WTC11 (cell line): ENCODE results near the gene PRKAR2B. TPM values are rescaled to one million over a fixed set of nuclear protein-coding genes. Genes with fewer than 3 reads are reported as not detected.

ENCODE experiments used
- ATAC-seq: fragments of 200-7000 bp; cut with Tn5 transposase; 2 replicates; pipeline ENCODE4 v1.10.0; 2021; ENCODE audit warnings: mild to moderate bottlenecking, moderate library complexity
- CTCF ChIA-PET: fragments of 300-600 bp; sonication (Branson Sonifier 250); formaldehyde crosslinking; loops from one replicate; lab custom pipeline; 2021; ENCODE audit warnings: antibody characterized with exemption; lab: Charles Lee
- POLR2A ChIA-PET: fragments of 350-600 bp; sonication (Branson Sonifier 250); formaldehyde crosslinking; loops from one replicate; lab custom pipeline; 2021; ENCODE audit warnings: antibody characterized with exemption; lab: Charles Lee
- DNase-seq: peaks from one replicate; pipeline ENCODE4 v3.0.0; 2021; ENCODE audit warnings: low spot score
- H3K27ac Mint-ChIP-seq: 2 replicates; pipeline ENCODE4 v1.8.0; 2021; ENCODE audit warnings: mixed read lengths
- H3K27me3 Mint-ChIP-seq: 2 replicates; pipeline ENCODE4 v1.8.0; 2021; ENCODE audit warnings: low read depth, mild to moderate bottlenecking, moderate library complexity, mixed read lengths
- H3K36me3 Mint-ChIP-seq: 2 replicates; pipeline ENCODE4 v1.8.0; 2021; ENCODE audit warnings: mixed read lengths
- H3K4me1 Mint-ChIP-seq: 2 replicates; pipeline ENCODE4 v1.8.0; 2022; ENCODE audit warnings: mixed read lengths
- H3K4me3 Mint-ChIP-seq: 2 replicates; pipeline ENCODE4 v1.8.0; 2021; ENCODE audit warnings: mild to moderate bottlenecking, moderate library complexity, mixed read lengths
- H3K9me3 Mint-ChIP-seq: 2 replicates; pipeline ENCODE4 v1.8.0; 2021; ENCODE audit warnings: mixed read lengths
- CBFB ChIP-seq: sonication (generic); formaldehyde crosslinking; IDR thresholded peaks from 2 replicates; pipeline ENCODE4 v1.8.1; 2022; ENCODE audit warnings: mild to moderate bottlenecking, low read depth, missing genetic modification reagents
- CDX4 ChIP-seq: fragments of 250-450 bp; sonication (Bioruptor Pico); IDR thresholded peaks from 2 replicates; pipeline ENCODE4 v1.9.0; 2021; ENCODE audit warnings: moderate library complexity, mild to moderate bottlenecking, inconsistent platforms, borderline replicate concordance
- CTCF ChIP-seq: fragments of 200-600 bp; IDR thresholded peaks from 2 replicates; pipeline ENCODE4 v1.8.0; 2022; ENCODE audit warnings: antibody characterized with exemption
- ETV6 ChIP-seq: sonication (generic); formaldehyde crosslinking; IDR thresholded peaks from 2 replicates; pipeline ENCODE4 v1.8.1; 2022; ENCODE audit warnings: mild to moderate bottlenecking, missing genetic modification reagents
- HMGA2 ChIP-seq: fragments of 250-450 bp; sonication (Bioruptor Pico); IDR thresholded peaks from 2 replicates; pipeline ENCODE4 v1.4.0; 2021; ENCODE audit warnings: mild to moderate bottlenecking, moderate library complexity
- JUN ChIP-seq: sonication (generic); formaldehyde crosslinking; IDR thresholded peaks from 2 replicates; pipeline ENCODE4 v1.8.0; 2023; ENCODE audit warnings: mild to moderate bottlenecking, missing genetic modification reagents
- MXD4 ChIP-seq: fragments of 250-450 bp; sonication (Bioruptor Pico); IDR thresholded peaks from 2 replicates; pipeline ENCODE4 v1.8.0; 2021; ENCODE audit warnings: mild to moderate bottlenecking, moderate library complexity, borderline replicate concordance
- NFE2L1 ChIP-seq: sonication (generic); formaldehyde crosslinking; IDR thresholded peaks from 2 replicates; pipeline ENCODE4 v1.8.1; 2023; ENCODE audit warnings: missing genetic modification reagents
- RELA ChIP-seq: sonication (generic); formaldehyde crosslinking; IDR thresholded peaks from 2 replicates; pipeline ENCODE4 v1.8.1; 2022; ENCODE audit warnings: missing genetic modification reagents, mild to moderate bottlenecking, borderline replicate concordance
- ZBTB43 ChIP-seq: sonication (generic); formaldehyde crosslinking; IDR thresholded peaks from 2 replicates; pipeline ENCODE4 v1.8.1; 2023; ENCODE audit warnings: mild to moderate bottlenecking, missing genetic modification reagents
- ZNF138 ChIP-seq: sonication (generic); formaldehyde crosslinking; conservative IDR thresholded peaks from 2 replicates; pipeline ENCODE4 v1.8.1; 2022; ENCODE audit warnings: mild to moderate bottlenecking, moderate library complexity, missing genetic modification reagents
- ZNF423 ChIP-seq: fragments of 250-450 bp; sonication (Bioruptor Pico); IDR thresholded peaks from 2 replicates; pipeline ENCODE4 v2.1.2; 2022; ENCODE audit warnings: mild to moderate bottlenecking, moderate library complexity
- ZNF671 ChIP-seq: fragments of 250-450 bp; sonication (Bioruptor Pico); IDR thresholded peaks from 2 replicates; pipeline ENCODE4 v1.8.0; 2021; ENCODE audit warnings: mild to moderate bottlenecking
- total RNA-seq: library from RNA; stranded (reverse); gene quantifications from 3 replicates; pipeline ENCODE4 v1.2.3, GENCODE V29; 2021
- TF ChIP-seq, protein P1 (sequence below): sonication (generic); formaldehyde crosslinking; IDR thresholded peaks from 2 replicates; pipeline ENCODE4 v1.8.0; 2022; ENCODE audit warnings: mild to moderate bottlenecking, missing genetic modification reagents
- TF ChIP-seq, protein P2 (sequence below): fragments of 250-450 bp; sonication (Bioruptor Pico); IDR thresholded peaks from 2 replicates; pipeline ENCODE4 v1.9.0; 2021; ENCODE audit warnings: mild to moderate bottlenecking
- TF ChIP-seq, protein P3 (sequence below): sonication (generic); formaldehyde crosslinking; IDR thresholded peaks from 2 replicates; pipeline ENCODE4 v1.8.1; 2022; ENCODE audit warnings: mild to moderate bottlenecking, moderate library complexity, missing genetic modification reagents
- TF ChIP-seq, protein P4 (sequence below): sonication (generic); formaldehyde crosslinking; IDR thresholded peaks from 2 replicates; pipeline ENCODE4 v1.8.1; 2023; ENCODE audit warnings: mild to moderate bottlenecking, missing genetic modification reagents, moderate library complexity

The PRKAR2B gene
- total RNA-seq, 1 experiment from 2014 or later, result 29.6 TPM

DNA sequence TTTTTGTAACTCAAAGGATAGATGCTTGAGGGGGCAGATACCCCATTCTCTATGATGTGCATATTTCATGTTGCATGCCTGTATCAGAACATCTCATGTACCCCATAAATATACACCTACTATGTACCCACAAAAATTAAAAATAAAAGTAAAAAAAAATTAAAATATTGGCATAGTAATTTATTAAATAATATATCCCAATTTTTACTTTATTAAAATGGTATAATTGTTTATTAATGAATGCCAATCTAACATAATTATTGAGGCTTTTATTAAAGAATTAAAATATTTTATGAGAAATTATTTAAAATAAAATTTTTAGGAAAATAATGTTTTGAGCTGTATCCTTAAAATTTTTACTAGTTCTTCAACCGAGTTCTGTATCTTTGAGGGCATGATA, 105.4 kb downstream of the PRKAR2B start:
- TF ChIP-seq, protein P1, sequence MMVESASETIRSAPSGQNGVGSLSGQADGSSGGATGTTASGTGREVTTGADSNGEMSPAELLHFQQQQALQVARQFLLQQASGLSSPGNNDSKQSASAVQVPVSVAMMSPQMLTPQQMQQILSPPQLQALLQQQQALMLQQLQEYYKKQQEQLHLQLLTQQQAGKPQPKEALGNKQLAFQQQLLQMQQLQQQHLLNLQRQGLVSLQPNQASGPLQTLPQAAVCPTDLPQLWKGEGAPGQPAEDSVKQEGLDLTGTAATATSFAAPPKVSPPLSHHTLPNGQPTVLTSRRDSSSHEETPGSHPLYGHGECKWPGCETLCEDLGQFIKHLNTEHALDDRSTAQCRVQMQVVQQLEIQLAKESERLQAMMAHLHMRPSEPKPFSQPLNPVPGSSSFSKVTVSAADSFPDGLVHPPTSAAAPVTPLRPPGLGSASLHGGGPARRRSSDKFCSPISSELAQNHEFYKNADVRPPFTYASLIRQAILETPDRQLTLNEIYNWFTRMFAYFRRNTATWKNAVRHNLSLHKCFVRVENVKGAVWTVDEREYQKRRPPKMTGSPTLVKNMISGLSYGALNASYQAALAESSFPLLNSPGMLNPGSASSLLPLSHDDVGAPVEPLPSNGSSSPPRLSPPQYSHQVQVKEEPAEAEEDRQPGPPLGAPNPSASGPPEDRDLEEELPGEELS (CRISPR knock-in tag), result no peak
- TF ChIP-seq HMGA2 (CRISPR knock-in tag), result peak; percentile 94
- H3K27me3 Mint-ChIP-seq, result no peaks in the 10 kb centered on the region
- no peaks in the 10 kb centered on the region for H3K9me3 Mint-ChIP-seq
- POLR2A ChIA-PET, result no interaction called here
- CTCF ChIA-PET, result interaction anchor here (0.7 to 7.7 kb wide), 22 partner anchors 11 to 357 kb away, joined by 3 to 105 read pairs (median 4); partner anchors contain the start of gene HBP1
- H3K4me3 Mint-ChIP-seq, result no peak overlapping the region
- DNase-seq (no peak), ATAC-seq (no peak)
- no peak overlapping the region for H3K27ac Mint-ChIP-seq
- peaks cover 18% of the 10 kb centered on the region for H3K4me1 Mint-ChIP-seq
- no peaks in the 10 kb centered on the region for H3K36me3 Mint-ChIP-seq

DNA sequence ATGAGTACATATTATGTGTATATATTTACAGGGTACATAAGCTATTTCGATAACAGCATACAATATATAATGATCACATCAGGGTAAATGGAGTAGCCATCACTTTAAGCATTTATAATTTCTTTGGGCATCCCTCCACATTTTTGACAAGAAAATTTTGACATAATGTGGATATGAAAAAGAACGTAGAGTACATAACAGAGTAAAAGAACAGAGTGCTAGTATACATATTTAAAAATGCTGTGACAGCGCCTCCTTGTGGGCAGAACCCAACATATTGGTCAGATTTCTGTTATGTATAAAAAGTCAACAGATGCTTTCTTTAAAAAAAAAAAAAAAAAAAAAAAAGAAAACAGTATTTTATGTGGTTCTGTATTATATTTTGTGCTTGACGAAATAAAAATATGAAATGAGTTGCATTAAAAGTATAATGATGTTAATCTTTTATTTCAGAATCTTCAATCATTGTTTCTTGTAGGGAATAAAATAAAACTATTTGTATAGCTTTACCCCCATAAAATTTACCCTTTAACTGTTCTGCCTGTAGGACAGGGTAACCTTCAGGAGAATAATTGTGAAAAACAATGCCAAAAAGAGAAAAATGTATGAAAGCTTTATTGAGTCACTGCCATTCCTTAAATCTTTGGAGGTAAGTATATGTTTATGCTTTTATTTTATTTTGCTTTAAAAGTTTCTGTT, 106.0 kb downstream of the PRKAR2B start:
- peak; percentile 70 for DNase-seq
- TF ChIP-seq ZBTB43 (CRISPR knock-in tag) (no peak), CTCF (peak; percentile 76)
- TF ChIP-seq, all 79 proteins: peak for 1
- no peak overlapping the region for H3K27ac Mint-ChIP-seq
- H3K36me3 Mint-ChIP-seq, result peaks cover 1% of the 10 kb centered on the region; the same call in 1 of the 2 replicates
- no peak for ATAC-seq
- peaks cover 1% of the 10 kb centered on the region for H3K9me3 Mint-ChIP-seq
- no peak overlapping the region for H3K4me3 Mint-ChIP-seq
- POLR2A ChIA-PET, result no interaction called here
- CTCF ChIA-PET, result interaction anchor here (0.7 to 7.7 kb wide), 23 partner anchors 11 to 357 kb away, joined by 3 to 105 read pairs (median 4); partner anchors contain the start of gene HBP1
- H3K4me1 Mint-ChIP-seq, result peaks cover 17% of the 10 kb centered on the region
- no peaks in the 10 kb centered on the region for H3K27me3 Mint-ChIP-seq

DNA sequence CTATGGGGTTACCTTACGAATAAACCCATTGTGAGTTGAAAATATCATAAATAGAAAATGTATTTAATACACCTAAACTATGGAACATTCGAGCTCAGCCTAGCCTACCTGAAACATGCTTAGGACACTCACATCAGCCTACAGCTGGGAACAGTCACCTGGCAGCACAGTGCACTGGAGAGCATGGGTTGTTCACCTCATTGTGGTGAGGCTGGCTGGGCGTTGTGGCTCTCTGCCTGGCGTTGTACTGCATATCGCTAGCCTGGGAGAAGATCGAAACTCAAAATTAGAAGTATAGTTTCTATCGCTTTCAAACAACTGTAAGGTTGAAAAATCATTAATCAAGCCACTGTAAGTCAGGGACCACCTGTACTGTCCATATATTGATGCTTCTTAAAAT, 107.0 kb downstream of the PRKAR2B start:
- ChIA-PET POLR2A (no interaction called here), CTCF (interaction anchor here (1.1 to 7.7 kb wide), 3 partner anchors 17 to 205 kb away, joined by 4 to 105 read pairs (median 5); partner anchors contain the start of gene HBP1)
- peaks cover 5% of the 10 kb centered on the region for H3K9me3 Mint-ChIP-seq
- TF ChIP-seq, protein P2, sequence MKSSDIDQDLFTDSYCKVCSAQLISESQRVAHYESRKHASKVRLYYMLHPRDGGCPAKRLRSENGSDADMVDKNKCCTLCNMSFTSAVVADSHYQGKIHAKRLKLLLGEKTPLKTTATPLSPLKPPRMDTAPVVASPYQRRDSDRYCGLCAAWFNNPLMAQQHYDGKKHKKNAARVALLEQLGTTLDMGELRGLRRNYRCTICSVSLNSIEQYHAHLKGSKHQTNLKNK, result no peak
- TF ChIP-seq RELA (CRISPR knock-in tag), result no peak
- H3K4me1 Mint-ChIP-seq, result peaks cover 16% of the 10 kb centered on the region
- no peak overlapping the region for H3K4me3 Mint-ChIP-seq
- no peaks in the 10 kb centered on the region for H3K27me3 Mint-ChIP-seq
- no peak overlapping the region for H3K27ac Mint-ChIP-seq
- peaks cover 5% of the 10 kb centered on the region; the same call in 1 of the 2 replicates for H3K36me3 Mint-ChIP-seq
- no peak for ATAC-seq
- DNase-seq, result no peak

DNA sequence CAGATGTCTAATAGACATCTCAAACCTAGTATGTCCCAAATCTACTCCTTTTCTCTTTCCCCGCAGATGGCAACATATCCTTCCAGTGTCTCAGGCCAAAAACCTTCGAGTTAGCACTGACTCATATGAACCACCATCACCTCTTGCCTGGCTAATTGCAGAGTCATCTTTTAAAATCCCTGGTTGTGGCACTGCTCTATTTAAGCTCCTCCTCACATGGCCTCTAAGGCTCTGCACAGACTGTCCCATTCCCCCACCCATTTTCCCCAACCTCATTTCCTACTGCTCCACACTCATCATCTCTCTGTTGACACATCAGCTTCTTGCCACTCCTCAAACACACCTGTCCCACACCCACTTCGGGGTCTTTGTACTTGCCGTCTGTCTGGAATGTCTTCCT, 107.5 kb downstream of the PRKAR2B start:
- H3K36me3 Mint-ChIP-seq, result peaks cover 8% of the 10 kb centered on the region; the same call in 1 of the 2 replicates
- DNase-seq, result no peak
- no peak overlapping the region for H3K4me3 Mint-ChIP-seq
- no peak overlapping the region for H3K27ac Mint-ChIP-seq
- CTCF ChIA-PET, result interaction anchor here (0.9 to 7.7 kb wide), 4 partner anchors 17 to 206 kb away, joined by 3 to 105 read pairs (median 4); partner anchors contain the start of gene HBP1
- H3K27me3 Mint-ChIP-seq, result no peaks in the 10 kb centered on the region
- no peak for ATAC-seq
- POLR2A ChIA-PET, result no interaction called here
- peaks cover 5% of the 10 kb centered on the region for H3K9me3 Mint-ChIP-seq
- H3K4me1 Mint-ChIP-seq, result peaks cover 12% of the 10 kb centered on the region
- TF ChIP-seq JUN (CRISPR knock-in tag), result no peak
- no peak for TF ChIP-seq MXD4 (CRISPR knock-in tag)
- TF ChIP-seq, protein P3, sequence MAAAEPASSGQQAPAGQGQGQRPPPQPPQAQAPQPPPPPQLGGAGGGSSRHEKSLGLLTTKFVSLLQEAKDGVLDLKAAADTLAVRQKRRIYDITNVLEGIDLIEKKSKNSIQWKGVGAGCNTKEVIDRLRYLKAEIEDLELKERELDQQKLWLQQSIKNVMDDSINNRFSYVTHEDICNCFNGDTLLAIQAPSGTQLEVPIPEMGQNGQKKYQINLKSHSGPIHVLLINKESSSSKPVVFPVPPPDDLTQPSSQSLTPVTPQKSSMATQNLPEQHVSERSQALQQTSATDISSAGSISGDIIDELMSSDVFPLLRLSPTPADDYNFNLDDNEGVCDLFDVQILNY (CRISPR knock-in tag), result no peak
- TF ChIP-seq CBFB (CRISPR knock-in tag), result no peak
- no peak for TF ChIP-seq ZNF423
- no peak for TF ChIP-seq ZNF138
- TF ChIP-seq, protein P2, result no peak
- TF ChIP-seq ETV6 (CRISPR knock-in tag), result no peak
- no peak for TF ChIP-seq CDX4 (CRISPR knock-in tag)
- TF ChIP-seq NFE2L1, result no peak
- TF ChIP-seq, protein P4, sequence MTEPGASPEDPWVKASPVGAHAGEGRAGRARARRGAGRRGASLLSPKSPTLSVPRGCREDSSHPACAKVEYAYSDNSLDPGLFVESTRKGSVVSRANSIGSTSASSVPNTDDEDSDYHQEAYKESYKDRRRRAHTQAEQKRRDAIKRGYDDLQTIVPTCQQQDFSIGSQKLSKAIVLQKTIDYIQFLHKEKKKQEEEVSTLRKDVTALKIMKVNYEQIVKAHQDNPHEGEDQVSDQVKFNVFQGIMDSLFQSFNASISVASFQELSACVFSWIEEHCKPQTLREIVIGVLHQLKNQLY, result no peak
- TF ChIP-seq ZNF671 (CRISPR knock-in tag), result no peak
